HL-60/S4 treated with retinoic acid at 250 ng/mL for 4 days and 3 days (cell line): Measurements from ENCODE around the gene RASSF10.

ENCODE experiments used
- in situ Hi-C: fragments of 300-500 bp; cut with MboI; formaldehyde crosslinking; loops from 2 replicates; pipeline ENCODE4 v1.7.0; 2022; ENCODE audit warnings: low sequenced_read_pairs

Gene RASSF10

GRCh38 chr11:13052130-13052571, 43.0 kb downstream of the RASSF10 start:
- in situ Hi-C loops, result no loop called here

DNA sequence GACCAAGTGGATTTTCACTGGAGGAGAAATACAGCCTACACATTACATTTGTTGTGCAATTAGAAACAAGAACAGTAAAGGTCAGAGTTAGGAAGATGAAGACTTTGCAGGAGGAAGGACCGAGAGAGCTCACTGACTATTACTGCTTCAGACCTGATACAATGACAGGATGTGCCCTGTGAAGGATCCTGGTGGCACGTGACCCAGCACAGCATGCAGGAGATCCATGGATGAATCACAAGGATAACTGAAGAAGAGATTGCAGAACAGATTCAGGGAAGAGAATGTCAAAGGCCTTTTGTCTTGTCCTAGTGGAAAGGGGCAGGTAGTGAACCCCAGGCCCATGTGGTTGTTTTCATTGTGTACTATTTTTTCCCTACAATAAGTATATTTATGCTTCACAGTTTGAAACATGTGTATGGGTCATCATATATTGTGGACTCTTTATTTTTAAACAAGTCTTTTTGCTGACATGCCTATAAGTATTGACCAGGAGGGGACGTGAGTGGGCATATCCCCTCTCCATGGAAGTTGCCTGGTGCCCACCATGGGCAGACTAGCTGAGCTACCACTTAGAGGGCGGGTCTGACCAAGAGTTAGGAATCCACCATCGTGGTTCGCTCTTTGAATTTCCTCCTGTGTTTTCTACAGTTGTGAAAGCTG, 44.3 kb downstream of the RASSF10 start:
- in situ Hi-C loops, result no loop called here

DNA sequence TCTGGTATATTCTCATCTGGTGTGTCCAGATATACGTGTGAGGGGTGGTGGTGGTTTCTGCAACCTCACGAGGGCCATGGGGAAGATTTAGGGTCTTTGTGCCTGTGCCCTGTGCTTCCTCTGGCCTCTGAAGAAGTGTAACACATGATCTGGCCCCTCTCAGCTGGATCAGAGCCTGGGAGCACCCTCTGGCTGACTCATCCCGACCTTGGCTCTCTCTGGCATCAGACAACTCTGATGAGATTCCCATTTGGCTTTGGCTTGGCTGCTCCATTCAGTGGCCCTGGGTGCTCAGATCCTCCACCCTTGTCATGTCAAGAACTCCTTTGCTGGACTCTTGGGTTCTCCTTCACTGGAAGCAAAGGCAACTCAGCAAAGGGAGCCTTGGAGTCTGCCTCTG, 45.2 kb downstream of the RASSF10 start:
- in situ Hi-C loops, result no loop called here

GRCh38 chr11:13055200-13055599, 46.1 kb downstream of the RASSF10 start:
- in situ Hi-C loops, result no loop called here

DNA sequence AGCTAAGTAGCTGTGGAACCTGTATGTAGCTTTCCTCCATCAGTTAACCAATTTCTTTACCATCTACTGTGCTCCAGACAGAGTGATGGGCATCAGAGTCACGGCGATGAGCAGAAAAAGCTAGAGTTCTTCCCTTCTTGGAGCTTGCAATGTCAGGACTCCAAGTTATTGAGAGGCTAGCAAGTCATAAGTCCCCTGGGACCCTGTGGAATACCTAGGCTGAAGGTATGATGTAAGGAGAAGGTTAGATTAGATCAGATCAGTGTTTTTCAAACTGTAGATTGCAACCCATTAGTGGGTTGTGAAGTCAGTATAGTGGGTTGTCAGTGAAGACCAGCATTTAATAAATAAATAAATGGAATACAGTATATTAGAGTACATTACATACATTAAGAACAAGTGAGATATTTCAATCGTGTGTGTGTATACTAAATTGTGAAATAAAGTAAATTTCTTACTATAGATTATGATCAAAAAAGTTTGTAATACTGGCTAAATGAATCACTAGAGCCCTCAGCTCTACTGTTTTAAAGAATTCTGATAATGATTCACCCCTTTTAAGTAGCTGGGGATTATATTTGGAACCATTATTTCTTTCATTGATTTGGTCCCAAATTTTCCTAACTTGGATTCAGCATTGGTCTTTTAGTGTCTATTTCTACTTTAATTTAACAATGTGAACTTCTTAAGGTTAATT, 52.3 kb downstream of the RASSF10 start:
- in situ Hi-C loops, result no loop called here
